Activated CD4-positive, CD25-positive, alpha-beta regulatory T cell treated with anti-CD3 and anti-CD28 coated beads, Interleukin-2, amount 50 U/mL, for 16 hours (primary cell): Measurements from ENCODE around the gene UNC79.

Experiments
- DNase-seq: peaks from one replicate; pipeline ENCODE4 v3.0.0-alpha.2; 2020; ENCODE audit warnings: low read depth, low spot score

The UNC79 gene

DNA sequence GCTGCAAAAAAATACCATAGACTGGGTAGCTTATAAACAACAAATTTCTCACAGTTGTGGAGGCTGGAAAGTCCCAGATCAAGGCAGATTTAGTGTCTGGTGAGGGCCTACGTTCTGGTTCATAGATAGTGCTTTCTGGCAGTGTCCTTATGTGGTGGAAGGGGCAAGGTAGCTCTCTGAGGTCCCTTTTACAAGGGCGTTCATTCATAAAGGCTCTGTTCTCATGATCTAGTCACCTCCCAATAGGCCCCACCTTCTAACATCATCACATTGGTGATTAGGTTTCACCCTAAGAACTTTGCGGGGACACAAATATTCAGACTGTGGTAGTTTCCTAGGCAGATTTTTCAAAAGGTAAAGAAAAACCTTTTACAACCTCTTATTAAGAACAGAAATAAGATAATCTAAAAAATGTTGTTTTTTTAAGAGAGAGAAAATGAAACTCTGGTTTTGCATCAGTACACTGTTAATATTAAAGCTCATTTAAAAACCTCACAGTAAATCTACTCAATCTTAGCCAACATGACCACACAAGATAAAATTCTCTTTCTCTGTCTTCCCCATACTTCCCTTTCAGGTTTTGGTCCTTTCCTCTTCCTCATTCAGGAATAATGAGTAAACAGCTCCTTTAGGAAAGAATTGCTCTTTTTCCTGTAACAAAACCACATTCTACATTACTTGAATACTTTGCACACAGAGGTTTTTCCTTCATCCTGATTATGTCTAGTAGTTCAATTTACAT is 117.5 kb downstream of the UNC79 start:
- DNase-seq = no peak

GRCh38 chr14:93549595-93549994 is 118.9 kb downstream of the UNC79 start:
- DNase-seq = no peak

DNA sequence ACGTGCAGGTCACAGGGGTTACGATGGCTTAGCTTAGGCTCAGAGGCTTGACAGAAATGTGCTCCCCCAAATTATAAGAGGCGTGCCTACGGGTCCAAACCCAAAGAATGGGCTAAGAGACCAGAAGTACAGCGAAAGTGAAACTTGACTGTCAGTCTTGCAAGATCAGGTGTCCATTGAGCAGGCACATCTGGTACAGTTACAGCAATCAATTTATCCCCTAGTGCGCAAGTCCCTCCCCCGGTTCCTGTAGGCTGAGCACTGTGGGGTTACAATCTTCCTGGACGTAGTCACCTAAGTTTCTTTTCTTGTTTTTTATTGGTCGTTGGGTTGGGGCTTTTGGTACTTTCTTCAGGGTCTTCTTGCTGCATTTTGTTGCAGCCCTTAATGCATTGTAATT is 134.2 kb downstream of the UNC79 start:
- no peak for DNase-seq

- no peak for DNase-seq
Measured at GRCh38 chr14:93566065-93566693, 135.4 kb downstream of the UNC79 start.

GRCh38 chr14:93571275-93571674 is 140.5 kb downstream of the UNC79 start:
- DNase-seq = no peak

- no peak for DNase-seq
Measured at GRCh38 chr14:93579178-93579577, 148.4 kb downstream of the UNC79 start.

GRCh38 chr14:93582516-93582915 is 151.8 kb downstream of the UNC79 start:
- DNase-seq = no peak

GRCh38 chr14:93587330-93587729 is 156.6 kb downstream of the UNC79 start:
- DNase-seq = no peak

GRCh38 chr14:93591506-93591905 is 160.8 kb downstream of the UNC79 start:
- no peak for DNase-seq

DNA sequence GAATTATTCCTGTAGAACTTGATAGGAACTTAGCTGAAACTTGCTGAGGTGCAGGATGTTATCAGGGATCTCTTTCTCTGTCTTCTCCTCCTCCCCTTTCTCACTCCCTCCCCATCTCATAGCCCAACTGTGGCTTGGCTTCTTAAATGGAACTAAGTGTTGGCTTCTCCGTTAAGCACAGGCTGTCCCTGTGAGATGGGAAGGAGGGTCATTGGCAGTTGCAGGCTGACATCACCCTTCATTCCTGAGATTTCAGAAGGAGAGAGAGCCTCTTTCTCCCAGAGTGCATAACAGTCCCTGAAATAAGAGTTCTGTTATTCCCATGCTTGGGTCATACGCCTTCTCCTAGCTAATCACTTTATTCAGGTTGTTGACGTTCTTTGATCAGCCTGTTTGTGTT is 162.0 kb downstream of the UNC79 start:
- DNase-seq = no peak

DNA sequence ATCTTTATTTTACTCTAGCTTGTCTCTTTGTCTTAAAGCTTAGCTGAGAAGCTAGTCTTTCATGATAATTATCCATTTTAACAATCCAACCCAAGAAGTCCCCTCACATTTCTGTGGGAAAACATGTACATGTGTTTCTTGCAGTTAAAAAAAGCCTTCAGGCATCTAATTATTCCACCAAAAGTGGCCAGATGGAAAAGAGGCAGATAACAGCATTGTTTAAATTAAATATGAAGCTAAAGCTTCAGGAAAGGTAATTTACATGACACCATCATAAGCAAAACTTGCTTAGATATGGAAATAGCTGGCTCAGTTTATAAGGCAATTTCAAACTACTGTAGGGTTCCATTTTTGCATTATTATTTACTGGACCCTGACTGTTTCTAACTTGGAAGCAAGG is 175.4 kb downstream of the UNC79 start:
- DNase-seq = no peak

DNA sequence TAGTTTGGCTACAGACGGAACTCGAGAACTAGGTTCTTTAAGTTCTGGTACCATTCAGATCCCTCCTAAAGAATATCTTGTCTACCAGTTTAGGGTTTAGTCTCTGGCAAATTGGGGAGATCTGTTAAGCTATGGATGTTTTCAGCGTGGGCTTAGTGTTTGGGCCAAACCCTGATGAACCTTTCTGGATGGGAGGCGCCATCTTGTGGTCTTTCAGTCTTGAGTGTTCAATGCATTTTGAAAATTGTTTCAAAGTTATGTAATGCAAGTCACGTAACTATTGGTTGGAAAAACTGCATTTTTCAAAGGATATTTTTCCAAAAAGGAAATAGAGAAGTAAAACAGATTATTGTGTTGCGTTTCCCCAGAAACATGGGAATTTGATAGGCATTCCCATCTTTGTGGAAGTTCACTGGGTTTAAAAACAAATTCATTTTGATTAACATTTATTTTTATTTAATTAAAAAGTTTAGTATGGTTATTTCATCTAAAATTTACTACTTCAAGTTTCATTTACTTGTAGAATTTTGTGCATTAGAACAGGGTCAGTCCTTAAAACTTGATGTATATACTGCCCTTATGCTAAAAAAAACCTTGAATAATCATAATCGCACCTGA is 188.5 kb downstream of the UNC79 start:
- no peak for DNase-seq

DNA sequence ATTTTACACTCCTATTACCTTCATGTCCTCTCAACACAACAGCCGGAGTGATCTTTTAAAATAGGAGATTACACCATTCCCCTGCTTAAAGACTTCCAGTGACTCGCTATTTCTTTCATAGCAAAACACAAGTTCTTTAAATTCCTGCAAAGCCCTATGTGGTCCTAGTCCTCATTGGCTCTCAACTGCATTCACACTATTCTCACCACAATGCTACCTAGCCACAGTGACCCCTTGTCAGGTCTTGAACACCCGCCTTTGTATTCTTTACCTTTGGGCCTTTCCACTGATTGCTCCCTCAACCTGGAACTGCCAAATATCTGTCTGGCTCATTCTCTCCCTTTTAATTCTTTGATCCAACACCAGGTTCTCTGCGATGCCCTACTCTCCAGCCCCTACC is 197.3 kb downstream of the UNC79 start:
- no peak for DNase-seq

- no peak for DNase-seq
Measured at GRCh38 chr14:93629643-93630042, 198.9 kb downstream of the UNC79 start.

- no peak for DNase-seq
Measured at GRCh38 chr14:93638790-93639189, 208.1 kb downstream of the UNC79 start.

- DNase-seq = no peak
Measured at GRCh38 chr14:93643127-93643526, 212.4 kb downstream of the UNC79 start.

DNA sequence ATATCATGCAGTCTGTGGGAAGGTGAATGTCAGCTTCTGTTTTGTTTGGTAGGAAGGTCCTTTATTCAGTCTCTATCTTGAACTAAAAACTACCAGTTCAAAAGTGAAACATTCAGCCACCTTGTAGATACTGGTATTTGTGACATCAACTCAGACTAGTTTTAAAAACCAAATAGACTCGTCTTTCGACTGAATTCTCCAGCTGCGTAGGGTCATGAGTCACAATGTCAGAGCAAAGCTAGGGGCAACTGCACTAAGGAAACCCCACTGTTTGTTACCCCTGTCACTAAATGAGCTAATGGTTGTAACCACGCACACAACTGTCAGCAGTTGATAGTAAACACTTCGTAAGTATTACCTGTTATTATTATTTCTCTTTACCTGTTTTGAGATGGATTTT is 212.9 kb downstream of the UNC79 start:
- no peak for DNase-seq

DNA sequence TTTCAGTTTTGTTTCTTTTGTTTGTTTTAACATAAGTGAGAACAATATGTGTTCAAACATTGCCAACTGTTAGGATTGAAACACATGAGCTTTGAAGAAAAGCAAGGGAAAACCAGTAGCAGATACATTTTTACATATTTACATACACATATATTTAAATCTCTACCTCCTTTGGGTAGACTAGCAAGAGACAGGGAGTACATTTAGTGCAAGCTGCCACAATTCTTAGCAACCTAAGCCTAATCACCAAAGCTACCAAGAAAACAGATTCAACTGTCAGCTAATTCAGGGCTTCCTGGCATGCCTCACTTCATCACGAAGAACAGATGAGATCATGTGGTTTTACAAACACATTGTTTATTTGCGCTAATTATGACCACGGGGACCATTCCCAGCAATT is 214.5 kb downstream of the UNC79 start:
- no peak for DNase-seq

DNA sequence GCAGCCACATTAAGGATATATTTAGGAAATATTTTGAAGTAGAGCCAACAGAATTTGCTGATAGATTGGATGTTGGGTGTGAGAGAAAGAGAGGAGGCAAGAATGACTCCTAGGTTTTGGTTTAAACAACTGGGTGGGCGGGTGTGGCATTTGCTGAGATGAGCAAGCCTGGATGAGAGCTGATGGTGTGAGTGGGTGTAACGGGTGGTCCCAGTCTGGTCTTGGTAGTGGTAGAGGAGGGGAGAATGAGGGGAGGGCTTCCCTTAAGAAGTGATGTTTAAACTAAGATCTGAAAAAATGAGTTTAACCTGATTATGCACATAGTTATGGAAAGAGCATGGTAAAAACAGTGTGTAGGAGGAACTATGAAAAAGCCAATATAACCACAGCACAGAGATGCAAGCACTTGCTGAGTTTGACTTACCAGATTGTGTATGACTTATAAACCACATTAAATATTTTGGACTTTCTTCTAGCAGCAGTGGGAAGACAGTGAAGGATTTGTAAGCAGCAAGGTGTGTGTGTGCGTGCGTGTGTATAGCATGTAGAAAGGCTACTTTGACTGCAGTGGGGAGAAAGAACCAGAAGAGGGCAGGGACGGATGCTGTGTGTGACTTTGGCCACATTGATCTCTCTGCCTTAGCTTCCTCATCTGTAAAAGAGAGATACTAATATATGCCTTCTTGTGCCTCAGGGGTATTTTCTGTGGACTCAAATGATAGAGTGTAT is 217.9 kb downstream of the UNC79 start:
- no peak for DNase-seq

- DNase-seq = no peak
Measured at GRCh38 chr14:93654599-93654998, 223.9 kb downstream of the UNC79 start.

DNA sequence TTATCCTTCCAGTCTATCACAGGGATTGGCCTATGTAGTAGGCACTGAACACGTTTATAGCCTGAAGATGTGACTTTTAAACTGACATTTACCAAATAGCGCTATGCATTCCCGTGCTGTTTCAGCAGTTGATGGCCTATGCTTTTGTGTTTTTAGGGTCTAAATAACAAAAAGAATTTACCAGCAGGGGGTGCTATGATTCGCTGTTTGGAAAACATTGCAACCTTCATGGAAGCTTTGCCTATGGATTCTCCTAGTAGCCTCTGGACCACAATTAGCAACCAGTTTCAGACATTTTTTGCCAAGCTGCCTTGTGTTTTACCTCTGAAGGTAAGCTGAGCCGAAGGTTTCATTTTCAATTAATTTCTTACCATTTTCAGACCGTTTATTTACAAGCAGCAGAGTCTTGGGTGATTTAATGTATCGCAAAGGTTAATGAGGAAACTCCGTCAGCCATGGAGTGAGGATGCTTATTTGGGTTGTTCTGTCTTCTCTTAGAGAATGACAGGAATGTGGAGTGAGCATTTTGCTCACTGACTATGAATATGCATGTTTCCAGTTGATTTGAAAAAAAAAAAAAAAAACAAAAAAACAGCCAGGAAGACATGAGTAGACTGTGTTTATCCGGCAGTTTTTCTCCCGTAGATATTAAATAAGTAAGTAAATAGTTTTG is 224.5 kb downstream of the UNC79 start:
- no peak for DNase-seq

- DNase-seq = no peak
Measured at GRCh38 chr14:93657875-93658274, 227.1 kb downstream of the UNC79 start.
